Measurements from ENCODE around the gene SAP25.
"Not testable (repeated sequence)": the region's sequence is repeated elsewhere in the genome, so short reads cannot be mapped to it uniquely, and the experiment has no call there.

Gene SAP25

GRCh38 chr7:100559127-100559526 is 14.6 kb downstream of the SAP25 start:
- DNase-seq = no peak

- no peak for DNase-seq
Measured at GRCh38 chr7:100556541-100556940, 17.2 kb downstream of the SAP25 start.

GRCh38 chr7:100555701-100556100 is 18.0 kb downstream of the SAP25 start:
- DNase-seq = no peak

GRCh38 chr7:100553032-100553431 is 20.7 kb downstream of the SAP25 start:
- DNase-seq = no peak

- DNase-seq = no peak
Measured at GRCh38 chr7:100552532-100552931, 21.2 kb downstream of the SAP25 start.

GRCh38 chr7:100548446-100548845 is 25.3 kb downstream of the SAP25 start:
- not testable (repeated sequence) for DNase-seq

- DNase-seq = peak in 1 of 2 experiments; percentile 41
Measured at GRCh38 chr7:100547872-100548271, 25.8 kb downstream of the SAP25 start.

GRCh38 chr7:100546926-100547800 is 26.5 kb downstream of the SAP25 start:
- peak; percentile 82 to 89 for DNase-seq

GRCh38 chr7:100546129-100546925 is 27.4 kb downstream of the SAP25 start:
- DNase-seq = peak; percentile 60 to 81

GRCh38 chr7:100545360-100546128 is 28.2 kb downstream of the SAP25 start:
- peak in 1 of 2 experiments; percentile 56 for DNase-seq

GRCh38 chr7:100544967-100545359 is 28.7 kb downstream of the SAP25 start:
- DNase-seq = no peak

- DNase-seq = no peak
Measured at GRCh38 chr7:100544386-100544785, 29.3 kb downstream of the SAP25 start.

- DNase-seq = no peak
Measured at GRCh38 chr7:100543586-100543985, 30.1 kb downstream of the SAP25 start.

- not testable (repeated sequence) for DNase-seq
Measured at GRCh38 chr7:100541309-100541708, 32.4 kb downstream of the SAP25 start.

GRCh38 chr7:100540073-100540723 is 33.5 kb downstream of the SAP25 start:
- no peak for DNase-seq

GRCh38 chr7:100539436-100540006 is 34.2 kb downstream of the SAP25 start:
- no peak for DNase-seq

- DNase-seq = peak; percentile 100
Measured at GRCh38 chr7:100538654-100539435, 34.9 kb downstream of the SAP25 start, which contains the start of gene AGFG2. Gene AGFG2 (plus strand): TSS chr7:100539203. CDS start chr7:100539347, 144 bp downstream.

- no peak for DNase-seq
Measured at GRCh38 chr7:100538348-100538653, 35.4 kb downstream of the SAP25 start.

GRCh38 chr7:100536695-100537094 is 37.0 kb downstream of the SAP25 start:
- not testable (repeated sequence) for DNase-seq

GRCh38 chr7:100535982-100536381 is 37.7 kb downstream of the SAP25 start:
- DNase-seq = not testable (repeated sequence)
